Testis (tissue), 2 donors: ENCODE measurements around the gene ZNF516.

ENCODE experiments used
- POLR2A ChIP-seq: fragments of 450-650 bp; IDR thresholded peaks from one replicate; pipeline ENCODE4 v1.6.1; 2017; ENCODE audit warnings: antibody characterized with exemption, mild to moderate bottlenecking, moderate library complexity
- TF ChIP-seq, protein P1 (sequence below), 3 experiments: fragments of 450-650 bp in 2 of 3; fragments of 200-600 bp in 1 of 3; sonication (generic) in 1 of 3; IDR thresholded peaks; one replicate each; pipeline ENCODE4 v1.5.1; 2016 to 2019; ENCODE audit warnings: antibody characterized with exemption in 3 of 3, mild to moderate bottlenecking in 2 of 3, moderate library complexity in 1 of 3

DNA sequence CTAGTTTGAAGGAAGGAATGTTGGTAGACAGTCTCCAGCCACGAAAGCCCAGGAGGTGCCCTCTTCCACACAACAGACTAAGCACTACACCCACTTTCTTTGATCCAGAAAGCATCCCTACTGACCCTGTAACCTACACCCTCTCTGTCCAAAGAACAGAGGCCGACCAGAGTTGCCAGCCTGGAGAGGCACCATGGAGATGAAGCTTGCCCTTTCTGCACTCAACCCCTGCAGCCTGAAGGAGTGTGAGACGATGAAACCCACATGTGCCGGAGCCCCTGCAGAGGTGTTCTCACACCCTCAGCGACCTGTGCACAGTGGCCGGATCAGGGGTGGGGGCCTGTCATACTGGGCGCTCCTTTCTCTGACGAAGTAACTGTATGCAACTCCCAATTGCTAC lies 136.3 kb downstream of the ZNF516 start:
- TF ChIP-seq, protein P1, sequence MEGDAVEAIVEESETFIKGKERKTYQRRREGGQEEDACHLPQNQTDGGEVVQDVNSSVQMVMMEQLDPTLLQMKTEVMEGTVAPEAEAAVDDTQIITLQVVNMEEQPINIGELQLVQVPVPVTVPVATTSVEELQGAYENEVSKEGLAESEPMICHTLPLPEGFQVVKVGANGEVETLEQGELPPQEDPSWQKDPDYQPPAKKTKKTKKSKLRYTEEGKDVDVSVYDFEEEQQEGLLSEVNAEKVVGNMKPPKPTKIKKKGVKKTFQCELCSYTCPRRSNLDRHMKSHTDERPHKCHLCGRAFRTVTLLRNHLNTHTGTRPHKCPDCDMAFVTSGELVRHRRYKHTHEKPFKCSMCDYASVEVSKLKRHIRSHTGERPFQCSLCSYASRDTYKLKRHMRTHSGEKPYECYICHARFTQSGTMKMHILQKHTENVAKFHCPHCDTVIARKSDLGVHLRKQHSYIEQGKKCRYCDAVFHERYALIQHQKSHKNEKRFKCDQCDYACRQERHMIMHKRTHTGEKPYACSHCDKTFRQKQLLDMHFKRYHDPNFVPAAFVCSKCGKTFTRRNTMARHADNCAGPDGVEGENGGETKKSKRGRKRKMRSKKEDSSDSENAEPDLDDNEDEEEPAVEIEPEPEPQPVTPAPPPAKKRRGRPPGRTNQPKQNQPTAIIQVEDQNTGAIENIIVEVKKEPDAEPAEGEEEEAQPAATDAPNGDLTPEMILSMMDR (IDR thresholded peaks at IDR 0.05) = no peak
- TF ChIP-seq POLR2A = no peak
